Hematopoietic multipotent progenitor cell treated with erythropoietin and hydrocortisone succinate and interleukin-3 and kit ligand, for 17 days (in vitro differentiated cells): Measurements from ENCODE around the gene PRDM16.

Experiments
- DNase-seq: peaks from one replicate; pipeline ENCODE4 v3.0.0-alpha.2; 2015; ENCODE audit warnings: low spot score

PRDM16 gene

DNA sequence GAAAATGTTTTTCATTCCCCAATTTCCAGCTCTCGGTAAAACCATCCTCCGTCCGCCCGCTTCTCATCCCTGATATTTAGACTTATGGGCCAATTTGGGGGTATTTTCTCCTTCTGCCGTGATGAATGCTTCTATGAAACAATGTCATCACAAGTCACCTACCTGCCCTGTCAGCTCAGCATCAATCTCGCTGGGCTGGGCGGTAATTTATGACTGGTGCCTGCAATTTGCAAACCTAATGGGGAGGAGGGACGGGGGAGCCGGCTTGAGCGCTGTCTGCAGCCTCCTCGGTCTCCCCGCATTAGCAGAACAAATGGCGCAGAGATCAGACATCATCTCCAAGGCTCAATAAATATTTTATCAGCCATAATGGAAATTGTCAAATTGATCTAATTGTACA lies 72.1 kb downstream of the PRDM16 start:
- no peak for DNase-seq

DNA sequence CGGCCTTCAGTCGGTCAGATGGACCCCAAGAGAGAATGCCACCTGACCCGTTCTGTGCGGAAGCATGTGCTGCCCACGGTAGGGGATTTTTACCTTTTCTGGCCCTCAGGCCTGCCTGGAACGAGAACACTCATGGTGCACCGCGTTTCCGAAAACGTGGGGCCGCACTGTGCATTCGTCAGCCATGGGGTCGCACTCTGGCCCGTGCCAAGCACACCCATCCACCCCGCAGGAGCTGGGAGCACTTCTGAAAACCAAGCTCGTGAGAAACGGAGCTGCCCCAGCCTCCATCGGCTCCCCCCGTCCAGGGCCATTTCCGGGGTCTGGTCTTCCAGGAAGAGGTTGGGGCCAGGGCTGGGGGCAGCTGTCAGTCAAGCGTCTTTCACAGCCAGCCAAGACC lies 72.8 kb downstream of the PRDM16 start:
- DNase-seq = no peak

DNA sequence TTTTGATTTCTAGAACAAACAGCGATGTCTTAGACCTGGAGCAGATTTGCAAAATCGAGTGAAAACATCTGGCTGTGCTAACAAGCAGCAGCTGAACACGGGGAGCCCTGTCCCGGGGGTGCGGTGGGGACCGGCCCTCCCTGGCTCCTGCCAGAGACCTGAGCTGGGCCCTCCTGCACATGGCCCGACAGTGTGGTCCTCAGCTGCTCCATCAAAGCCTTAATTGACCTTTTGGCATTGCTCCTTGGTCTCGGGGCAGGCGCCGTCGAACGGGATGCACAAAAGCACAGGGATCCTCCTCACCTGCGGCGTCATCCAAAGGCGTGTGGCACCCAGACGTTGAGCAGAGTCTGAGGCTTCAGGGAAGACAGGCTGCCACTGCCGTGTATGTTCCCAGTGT lies 73.2 kb downstream of the PRDM16 start:
- no peak for DNase-seq

DNA sequence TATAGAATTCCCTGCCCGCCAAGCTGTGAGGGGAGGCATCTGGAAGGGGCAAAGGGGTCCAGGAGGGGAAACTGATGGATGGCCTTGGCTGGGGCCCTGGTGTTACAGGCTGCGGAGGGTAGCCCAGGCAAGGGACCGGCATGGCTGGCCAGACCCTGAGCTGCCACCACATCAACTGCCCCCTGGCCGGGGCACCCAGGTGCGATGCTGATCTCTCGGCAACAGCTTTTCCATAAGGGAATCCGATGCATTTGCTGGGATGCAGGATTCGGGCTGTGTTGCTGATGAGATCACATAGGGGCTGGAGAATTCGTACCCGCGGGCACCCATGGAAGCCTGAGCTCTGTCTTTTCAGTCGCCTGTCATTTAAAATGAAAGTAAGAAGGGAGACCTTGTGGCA lies 73.7 kb downstream of the PRDM16 start:
- no peak for DNase-seq

DNA sequence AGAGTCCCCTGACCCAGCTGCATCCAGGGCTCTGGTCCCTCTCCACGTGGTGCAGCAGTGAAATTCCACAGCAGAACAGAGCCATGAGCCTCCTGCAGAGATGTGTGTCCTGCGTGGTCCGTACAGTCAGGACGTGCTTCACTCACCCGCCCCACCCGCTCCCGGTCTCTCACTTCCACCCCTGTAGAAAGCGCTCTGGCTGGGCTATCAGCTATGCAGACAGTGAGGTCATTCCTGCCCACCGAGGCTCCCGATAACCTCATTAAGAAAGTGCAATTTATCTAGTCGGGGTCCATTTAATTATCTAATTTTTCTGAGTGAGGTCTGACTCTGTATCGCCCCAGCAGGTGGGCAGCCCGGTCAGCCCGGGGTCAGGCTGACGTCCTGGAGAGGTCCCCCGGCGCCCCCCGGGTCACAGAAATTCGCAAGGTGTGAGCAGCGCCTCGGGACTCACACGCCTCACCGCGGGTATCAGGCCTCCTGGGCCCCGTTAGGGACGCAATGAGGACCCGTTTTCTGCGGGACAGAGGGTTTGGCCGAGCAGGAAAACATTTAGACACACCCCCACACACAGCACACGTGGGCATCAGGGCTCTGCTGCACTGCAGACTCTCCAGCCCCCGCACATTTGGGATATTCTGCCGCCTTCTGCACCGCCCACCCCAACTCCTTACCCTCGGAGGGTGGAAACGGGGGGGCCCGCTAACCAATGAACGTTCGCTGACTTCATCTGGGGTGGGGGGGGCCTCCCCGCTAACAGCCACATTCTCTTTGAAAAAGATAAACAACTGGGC lies 76.7 kb downstream of the PRDM16 start:
- DNase-seq = no peak

DNA sequence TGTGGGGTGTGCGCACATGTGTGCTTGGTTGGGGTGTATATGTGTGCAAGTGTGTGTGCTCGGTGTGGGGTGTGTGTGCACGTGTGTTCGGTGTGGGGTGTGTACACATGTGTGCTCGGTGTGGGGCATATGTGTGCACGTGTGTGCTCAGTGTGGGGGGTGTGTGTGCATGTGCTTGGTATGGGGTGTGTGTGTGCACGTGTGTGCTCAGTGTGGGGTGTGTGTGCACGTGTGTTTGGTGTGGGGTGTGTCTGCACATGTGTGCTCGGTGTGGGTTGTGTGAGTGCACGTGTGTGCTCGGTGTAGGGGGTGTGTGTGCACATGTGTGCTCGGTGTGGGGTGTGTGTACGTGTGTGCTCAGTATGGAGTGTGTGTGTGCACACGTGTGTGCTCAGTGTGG lies 77.5 kb downstream of the PRDM16 start:
- no peak for DNase-seq

DNA sequence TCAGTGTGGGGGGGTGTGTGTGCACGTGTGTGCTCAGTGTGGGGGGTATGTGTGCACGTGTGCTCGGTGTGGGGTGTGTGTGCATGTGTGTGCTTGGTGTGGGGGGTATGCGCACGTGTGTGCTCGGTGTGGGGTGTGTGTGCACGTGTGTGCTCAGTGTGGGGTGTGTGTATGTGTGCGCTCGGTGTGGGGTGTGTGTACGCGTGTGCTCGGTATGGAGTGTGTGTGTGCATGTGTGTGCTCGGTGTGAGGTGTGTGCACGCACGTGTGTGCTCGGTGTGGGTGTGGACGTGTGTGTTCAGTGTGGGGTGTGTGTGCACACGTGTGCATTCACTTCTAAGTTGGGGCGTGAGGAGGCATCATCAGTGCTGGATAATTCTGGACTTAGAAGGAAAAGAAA lies 77.9 kb downstream of the PRDM16 start:
- DNase-seq = no peak

DNA sequence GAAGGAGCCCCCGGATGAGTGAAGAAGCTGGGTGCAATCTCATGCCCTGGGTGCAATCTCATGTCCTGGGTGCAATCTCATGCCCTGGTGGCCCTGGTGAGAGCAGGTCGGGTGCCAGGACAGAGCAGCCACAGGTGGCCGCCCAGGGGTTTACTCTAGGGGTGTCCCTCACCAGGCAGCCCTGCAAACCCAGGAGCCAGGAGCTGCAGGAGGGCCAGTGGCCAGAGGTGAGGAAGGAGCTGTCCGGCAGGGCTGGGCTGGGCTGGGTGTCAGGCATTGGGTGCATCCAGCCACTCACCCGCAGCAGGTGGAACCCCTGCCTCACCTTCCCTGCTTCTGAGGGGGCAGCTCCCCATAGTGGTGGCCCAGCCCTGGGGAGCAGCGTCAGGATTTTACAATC lies 79.2 kb downstream of the PRDM16 start:
- no peak for DNase-seq

DNA sequence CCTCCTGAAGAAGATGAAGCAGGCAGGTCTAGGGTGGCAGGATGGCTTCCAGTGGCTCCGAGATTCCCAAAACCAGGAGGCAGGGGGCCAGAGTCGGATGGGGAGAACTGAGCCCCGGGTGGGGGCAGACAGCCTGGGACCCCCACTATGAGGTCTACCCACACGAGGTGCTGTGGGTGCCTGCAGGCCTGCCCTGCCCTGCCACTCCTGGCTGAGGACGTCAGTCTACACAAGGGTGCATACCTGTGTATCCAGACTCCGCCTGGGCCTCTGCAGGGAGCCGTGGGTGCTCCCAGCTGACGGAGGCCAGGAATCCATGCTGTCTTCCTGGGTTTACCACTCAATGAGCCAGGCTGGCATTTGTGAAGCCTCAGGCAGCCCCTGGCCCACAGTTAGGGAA lies 80.3 kb downstream of the PRDM16 start:
- no peak for DNase-seq

DNA sequence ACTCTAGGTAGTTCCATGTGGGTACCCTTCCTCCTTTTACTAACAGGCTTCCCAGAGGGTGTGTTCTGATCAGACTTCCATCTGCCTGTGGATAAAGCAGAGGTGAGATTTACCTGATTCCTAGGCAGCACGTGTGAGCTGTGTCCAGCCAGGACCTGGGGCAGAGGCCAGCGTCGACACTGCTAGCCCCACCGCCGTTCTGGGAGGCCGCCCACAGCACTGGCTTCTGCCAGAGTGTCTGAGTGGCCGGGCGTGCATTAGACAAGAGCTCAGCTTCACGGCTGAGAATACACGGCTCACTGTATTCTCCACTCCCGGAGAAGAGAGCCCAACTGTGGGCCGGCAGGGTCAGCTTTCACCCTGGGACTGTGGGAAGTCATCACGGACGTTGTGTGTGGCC lies 82.5 kb downstream of the PRDM16 start:
- no peak for DNase-seq

DNA sequence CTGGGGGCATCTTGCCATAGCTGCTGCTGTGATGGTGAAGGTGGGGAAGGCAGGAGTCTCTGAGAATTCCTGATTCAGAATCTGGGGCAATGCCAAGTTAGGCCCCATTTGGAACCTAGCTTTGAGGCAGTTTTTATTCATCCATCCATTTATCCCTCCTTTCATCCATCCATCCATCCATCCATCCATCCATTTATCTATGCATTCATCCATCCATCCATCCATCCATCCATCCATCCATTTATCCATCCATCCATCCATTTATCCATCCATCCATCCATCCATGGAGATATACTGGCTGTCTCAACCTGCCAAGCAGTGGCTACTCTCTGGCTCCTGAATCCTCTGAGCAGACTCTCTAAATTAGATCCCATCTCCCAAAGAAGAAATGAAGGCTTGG lies 83.1 kb downstream of the PRDM16 start:
- DNase-seq = no peak

DNA sequence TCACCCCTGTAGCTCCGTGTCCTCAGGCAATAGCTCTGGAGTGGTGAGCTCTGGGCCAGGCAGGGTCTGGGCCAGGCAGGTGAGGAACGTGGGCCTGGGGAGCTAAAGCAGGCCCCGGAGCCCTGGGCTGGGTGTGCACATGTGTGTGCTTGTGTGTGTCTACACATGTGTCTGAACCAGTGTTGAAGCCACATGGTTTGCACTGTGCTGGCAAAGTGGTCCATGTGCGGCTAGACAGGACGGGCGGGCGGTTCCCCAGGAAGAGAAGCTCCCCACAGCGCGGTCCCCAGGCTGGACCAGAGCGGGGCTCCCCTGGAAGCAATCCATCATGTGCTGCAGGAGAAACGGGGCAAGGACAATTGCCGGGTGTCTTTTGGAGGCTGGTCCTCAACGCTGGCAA lies 84.2 kb downstream of the PRDM16 start:
- no peak for DNase-seq

DNA sequence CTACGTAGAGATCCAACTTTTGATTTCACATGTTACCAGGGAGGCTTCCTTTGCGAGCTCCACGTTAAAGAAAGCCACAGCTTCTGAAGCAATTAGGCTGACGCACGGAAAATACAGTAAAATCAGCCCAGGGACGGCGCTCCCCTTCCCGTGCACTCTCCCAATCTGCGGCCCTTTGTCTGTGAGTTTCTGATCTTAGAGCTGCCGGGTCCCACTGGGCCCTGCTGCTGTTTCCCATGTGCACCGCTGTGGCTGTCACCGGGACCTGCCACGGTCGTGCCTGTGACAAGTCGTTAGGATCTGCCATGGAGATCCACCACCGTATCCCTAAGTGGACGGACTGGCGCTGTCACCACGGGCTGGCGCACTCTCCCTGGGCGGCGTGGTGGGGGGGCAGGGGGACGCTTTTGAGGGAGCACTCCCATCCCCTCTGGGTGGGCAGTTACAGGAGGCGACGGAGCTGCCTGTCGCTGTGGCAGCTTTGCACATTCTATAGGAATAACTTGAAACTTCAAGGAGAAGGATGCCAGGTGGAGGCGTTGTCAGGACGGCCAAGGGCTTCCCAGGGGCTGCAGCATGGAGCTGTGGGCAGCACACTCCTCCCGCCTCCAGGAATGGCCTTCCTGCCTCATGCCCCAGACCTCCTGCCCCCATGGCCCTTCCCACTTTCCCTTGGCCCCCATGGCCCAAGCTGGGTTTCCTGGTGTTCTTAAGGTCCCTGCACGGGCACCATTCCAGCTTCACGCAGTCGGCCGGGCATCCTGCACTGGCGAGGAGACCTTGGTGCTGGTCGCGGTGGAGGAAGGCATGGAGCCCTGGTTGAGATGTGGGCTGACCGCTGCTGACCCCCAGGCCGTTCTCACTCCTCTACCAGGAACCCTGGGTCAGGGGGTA lies 85.1 kb downstream of the PRDM16 start:
- no peak for DNase-seq

DNA sequence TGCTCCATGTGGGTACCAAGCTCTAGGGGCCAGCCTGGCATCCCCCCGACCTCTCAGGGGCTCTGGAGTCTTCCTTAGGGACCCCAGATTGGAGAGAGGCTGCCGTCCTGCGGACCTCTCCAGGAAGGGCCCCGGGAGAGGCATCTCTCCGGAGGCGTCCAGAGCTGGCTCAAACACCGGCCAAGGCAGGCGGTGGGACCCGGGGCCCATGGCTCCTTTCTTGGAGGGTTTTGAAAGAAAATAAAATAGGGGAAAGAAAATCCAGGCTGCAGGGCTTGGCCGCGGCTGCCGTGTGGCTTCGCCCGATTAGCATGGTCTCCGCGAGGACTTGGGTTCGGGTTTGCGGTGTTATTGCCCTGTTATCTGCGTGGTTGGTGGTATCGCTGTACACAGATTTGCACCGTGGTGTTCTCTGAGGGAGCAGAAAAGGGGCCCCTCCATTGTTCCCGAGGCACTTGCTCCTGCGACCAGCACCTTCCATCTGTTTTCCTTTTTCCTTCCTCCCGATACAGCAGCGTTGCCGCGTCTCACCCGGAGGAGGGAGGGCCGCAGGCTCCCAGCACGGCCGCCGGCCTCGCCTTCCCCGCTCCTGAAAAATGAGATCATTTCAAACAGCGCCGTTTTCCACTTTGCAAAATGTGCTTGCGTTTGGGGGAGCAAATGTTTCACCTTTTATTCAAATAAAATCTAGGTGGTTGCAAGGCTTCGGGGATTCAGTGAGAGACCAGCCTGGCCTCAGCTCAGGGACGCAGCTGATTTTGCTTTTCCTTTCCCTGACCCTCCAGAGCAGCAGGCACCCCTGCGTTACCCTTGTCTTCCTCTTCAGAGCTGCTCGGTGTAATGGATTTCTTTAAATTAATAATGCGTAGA lies 86.3 kb downstream of the PRDM16 start:
- no peak for DNase-seq

DNA sequence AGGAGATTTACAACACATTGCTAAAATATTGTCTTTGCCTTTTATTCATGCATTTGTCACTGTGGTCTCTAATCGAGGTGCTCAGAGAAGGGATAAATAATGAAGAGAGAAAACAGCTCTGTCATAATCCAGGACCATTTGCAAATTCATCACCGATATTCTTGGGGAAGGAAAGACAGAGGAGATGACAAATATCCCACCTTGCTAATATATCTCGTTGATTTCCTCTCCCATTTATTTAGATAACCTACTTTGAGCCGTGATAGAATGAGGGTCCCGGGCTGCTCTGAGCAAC lies 86.9 kb downstream of the PRDM16 start:
- no peak for DNase-seq

DNA sequence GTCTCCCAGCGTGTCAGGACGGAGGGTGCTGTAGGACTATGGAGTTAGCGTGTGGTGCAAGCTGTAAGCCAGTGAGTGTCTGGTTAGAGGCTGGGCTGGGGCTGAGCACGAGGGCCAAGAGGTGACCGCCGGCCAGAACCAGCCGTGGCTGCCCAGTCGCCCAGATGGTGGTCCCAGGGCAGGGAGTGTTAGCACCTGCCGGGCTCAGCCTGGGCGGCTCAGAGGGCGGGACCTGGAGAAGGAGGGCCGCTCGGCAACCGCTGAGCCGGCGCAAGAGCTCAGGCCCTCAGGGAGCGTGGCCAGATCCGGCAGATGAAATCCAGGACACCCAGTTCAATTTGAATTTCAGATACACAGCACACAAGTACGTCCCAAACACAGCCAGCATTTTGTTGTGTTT lies 87.9 kb downstream of the PRDM16 start:
- DNase-seq = no peak

DNA sequence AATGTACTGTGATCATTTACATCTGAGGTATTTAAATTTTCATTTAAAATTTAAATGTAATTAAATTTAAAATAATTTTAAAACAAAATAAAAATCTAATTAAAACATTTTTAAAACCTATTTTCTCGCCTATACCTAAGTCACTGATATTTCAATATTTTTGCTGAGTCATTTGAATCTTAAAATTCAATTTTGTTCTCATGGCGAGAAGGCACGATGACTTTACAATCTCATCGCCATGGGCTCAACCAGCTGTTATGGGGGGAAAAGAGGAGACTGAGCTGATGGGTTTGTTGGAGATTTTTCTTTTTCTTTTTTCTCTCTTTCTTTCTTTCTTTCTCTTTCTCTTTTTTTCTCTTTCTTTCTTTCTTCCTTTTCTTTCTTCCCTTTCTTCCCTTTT lies 89.3 kb downstream of the PRDM16 start:
- DNase-seq = no peak

DNA sequence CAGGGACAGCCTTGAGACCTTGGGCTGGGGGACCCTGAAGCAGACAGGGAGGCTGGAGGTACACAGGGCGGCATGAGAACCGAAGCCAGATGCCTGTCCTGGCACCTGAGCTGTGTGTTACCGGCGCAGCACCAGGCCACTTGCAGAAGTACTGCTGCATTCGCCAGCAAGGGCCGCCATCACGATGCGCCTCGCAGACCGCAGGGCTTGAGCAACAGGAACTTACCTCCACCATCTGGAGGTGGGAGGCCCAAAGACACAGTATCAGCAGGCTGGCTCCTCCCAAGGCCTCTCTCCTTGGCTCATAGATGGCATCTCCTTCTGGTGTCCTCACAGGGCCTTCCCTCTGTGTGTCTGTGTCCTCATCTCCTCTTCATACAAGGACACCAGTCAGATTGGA lies 90.1 kb downstream of the PRDM16 start:
- DNase-seq = no peak

DNA sequence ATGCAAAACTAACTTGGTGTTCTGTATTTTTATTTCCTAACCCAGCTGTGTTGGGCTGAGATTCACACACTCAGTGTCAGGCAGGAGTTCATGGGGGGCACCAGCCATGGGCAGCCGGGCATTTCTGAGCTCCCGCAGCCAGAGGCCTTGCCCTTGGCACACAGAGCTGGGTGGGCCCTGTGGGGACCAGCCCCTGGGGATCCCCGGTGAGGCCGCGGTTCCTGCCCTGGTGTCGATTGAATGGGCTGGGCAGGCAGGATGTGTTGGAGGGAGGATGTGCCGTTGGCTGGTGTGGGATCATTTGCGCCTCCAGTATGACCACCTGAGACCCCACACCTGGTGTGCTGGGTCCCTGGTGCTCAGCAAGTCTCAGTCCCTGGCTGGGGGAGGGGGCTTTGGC lies 91.0 kb downstream of the PRDM16 start:
- DNase-seq = no peak

DNA sequence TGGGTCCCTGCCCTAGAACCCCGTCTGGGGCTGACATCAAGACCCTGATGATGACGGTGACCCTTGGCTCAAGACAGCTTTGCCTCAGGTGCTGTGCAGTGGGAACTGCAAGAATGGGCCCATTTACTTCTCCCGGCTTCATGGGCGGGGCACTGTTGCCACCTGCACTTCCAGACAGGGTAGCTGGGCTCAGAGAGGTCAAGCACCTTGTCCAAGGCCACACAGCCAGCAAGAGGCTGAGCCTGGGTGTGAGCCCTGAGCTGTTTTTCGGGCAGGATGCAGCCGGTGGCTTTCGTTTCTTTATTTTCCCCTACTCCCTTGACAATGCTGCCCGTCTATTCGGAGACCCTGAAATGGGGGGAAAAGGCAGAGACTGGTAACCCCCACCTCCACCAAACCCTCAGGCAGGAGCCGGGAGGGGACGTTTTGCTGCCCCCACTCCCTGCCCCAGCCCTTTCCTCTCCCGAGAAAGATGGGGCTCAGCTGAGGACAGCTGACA lies 91.7 kb downstream of the PRDM16 start:
- DNase-seq = no peak

DNA sequence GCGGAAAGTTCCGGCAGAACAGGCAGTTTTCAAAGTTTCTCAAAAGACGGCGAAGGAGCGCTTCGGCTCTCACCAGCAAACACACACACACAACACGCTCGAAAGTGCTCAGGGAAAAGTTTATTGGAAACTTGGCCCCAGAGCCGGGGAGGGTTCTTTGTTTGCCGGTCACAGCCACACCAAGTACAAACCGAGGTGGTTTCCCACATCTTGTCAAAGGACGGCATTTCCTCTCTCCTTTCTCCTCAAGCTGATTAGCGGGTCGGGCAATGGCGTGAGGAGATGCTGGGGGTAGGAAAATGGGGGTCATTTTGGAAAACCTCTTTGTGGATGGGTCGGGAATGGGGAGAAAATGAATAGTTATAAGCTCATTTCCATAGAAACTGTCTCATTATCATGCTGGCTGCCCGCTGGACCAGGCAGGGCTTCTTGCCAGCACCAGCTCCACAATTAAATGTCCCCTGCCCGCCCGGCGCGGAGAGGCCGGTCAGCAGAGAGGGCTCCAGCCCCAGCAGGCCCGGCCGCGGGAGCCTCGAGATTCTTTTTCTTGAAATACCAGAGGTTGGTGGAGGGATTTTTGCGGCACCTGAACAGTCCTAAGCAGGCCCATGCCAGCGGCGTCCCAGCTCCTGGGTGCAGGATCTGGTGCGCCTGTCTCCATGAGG lies 92.3 kb downstream of the PRDM16 start:
- DNase-seq = no peak

DNA sequence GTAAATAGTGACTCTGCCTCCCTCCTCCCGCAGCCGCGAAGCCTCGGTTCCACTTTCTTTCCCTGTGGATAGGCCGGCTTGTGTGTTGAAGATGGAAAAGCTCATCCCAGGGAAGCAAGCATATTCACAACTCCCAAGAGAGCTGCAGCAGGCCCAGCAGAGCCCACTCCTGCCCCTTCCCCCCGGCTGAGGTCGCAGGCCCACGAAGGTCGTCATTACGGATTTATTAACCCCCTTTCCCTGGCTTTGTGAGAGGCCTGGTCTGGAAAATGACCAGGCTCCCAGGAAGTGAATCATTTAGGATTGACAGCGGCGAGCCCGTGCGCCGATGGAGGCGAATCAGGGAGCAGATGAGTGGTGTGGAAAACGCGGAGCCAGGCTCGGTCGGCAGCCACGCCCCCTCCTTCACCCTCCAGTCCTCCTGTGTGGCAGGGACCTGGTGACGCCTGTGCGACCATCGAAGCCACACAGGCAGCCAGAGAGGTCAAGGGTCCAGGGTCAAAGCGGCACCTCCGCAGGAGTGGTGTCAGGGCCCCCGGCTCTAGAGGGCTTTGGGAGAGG lies 93.4 kb downstream of the PRDM16 start:
- DNase-seq = no peak
